Endometrial microvascular endothelial cells (primary cell): ENCODE results near the gene LINS1. TPM values are rescaled to one million over a fixed set of nuclear protein-coding genes. Genes with fewer than 3 reads are reported as not detected.
"Not testable (repeated sequence)": the region's sequence is repeated elsewhere in the genome, so short reads cannot be mapped to it uniquely, and the experiment has no call there.

Experiments used
- in situ Hi-C: cut with HindIII; loops from 2 replicates; pipeline ENCODE4 v1.10.0; 2017; ENCODE audit warnings: low sequenced_read_pairs, low pct_unique_long_range_greater_than_20kb; ENCODE audit errors: inconsistent ontology term
- total RNA-seq: library from RNA; depleted of rRNA; stranded (reverse); fragments of >200 nt; gene quantifications from one replicate; pipeline ENCODE4 v1.2.3, GENCODE V29; 2015; ENCODE audit errors: inconsistent ontology term

Gene LINS1
- total RNA-seq, 1 donor from 2014 or later = 11.7 TPM

DNA sequence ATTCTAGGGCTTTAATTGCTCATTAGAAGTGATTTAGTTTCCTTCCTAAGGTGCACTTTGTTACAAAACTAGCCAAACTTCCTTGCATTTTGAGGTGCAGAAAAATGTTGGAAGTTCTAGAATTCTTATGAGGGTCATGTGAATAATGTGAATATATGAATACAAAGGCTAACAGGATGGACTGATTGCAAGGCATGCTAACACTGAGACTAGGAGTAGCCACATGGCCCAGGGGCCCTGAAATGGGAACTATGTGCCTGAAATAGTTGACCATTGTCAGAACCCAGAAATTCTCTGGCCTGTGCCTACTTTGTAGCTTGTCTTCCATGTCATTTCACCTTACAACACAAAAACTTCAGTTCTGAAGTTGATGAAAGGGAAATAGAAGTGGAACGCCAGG is 11.2 kb upstream of the LINS1 start:
- in situ Hi-C loops = no loop called here

DNA sequence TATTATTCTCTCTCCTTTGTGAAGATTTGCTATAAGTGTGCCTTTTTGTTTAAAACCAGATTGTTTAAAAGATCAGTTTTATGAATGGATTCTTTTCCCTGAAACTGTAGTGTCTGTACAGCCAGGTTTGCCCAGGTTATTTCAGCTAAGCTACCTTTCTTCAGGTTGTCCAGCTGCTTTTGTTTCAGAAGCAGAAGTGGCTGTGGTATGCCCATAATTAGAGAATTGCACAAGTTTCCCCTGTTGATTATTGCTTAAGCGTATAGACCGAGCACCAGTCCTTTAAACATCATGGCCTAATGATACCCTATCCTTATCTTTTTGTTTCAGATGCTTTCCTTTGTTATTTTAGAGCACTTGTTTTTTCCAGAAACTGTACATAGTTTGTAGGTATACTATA is 10.6 kb upstream of the LINS1 start:
- in situ Hi-C loops = no loop called here

DNA sequence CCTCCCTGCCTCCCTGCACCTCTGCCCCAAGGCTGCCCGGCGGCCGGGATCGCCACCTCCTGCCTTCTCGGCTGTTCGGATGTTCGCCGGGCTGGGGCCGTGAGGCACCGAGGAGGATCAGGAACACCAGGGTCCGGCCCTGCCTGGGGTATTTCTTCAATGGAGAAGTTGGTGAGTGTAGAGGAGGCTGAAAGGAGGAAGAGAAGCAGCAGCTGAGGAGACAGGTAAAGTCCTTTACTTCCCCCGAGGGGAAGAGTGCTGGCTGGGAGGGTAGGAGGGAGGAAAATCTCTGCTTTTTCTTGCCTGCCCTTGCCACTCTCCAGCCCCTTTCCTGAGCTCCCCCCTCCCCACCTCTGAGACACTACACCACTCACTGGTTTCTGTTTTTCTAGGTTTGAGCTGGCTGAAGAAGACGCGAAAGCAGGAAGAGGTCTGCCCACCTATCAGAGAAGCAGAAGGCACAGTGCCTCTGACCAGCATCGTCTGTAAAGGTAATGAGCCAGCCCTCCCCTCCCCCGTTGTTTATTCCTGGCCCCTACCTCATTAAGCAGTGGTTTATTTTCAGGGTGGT is 924 bp upstream of the LINS1 start:
- in situ Hi-C loops = no loop called here

DNA sequence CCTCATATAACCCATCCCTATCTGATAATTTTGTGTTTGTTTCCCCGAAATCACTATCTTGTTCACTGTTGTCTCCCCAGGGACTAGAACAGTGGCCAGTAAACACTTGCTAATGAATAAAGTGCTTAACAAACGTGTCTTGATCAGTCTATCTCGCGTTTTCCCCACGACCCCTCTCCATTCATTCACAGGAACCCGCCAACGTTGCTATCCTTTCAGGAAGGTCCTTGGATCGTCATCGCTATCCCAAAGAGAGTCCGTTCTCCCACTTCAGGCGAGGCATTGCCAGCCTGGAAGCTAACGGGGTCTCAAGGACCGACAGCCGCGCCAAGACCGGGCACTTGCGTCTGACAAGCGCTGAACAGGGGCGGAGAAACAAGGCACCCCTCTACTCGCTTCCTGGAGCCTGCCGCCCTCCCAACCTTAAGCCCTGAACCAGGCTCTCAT is 344 bp downstream of the LINS1 start:
- in situ Hi-C loops = no loop called here

DNA sequence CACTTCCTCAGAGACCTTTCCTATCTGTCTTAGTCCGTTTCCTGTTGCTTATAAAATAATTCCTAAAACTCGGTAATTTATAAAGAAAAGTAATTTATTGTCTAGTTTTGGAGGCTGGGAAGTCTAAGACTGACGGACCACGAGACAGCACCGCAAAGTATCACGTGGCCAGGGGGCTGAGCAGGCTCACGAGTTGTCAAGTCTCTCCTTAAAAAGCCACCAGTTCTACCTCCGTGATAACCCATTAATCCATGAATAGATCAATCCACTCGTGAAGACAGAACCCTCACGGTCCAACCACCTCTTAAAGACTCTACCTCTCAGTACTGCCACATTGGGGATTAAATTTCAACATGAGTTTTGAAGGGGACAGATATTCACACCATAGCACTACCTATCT is 821 bp downstream of the LINS1 start:
- in situ Hi-C loops = no loop called here

DNA sequence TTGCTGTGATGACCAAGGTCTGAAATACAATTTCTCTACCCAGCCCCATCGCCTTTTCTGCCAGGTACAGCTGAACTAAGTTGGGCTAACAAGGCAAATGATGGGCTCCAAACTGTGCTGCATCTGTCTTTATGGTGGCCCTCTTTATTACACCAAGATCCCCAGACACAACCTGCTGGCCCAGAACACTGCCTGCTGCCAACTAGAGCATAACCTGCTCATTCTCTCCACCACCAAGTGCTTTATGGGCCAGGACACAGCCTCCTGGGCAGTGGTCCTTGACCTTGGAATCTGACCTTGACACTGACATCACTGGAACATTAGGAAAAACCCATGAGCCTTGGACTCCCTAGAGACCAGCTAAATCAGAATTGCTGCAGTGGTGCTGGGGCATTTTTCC is 3.3 kb downstream of the LINS1 start:
- in situ Hi-C loops = no loop called here

DNA sequence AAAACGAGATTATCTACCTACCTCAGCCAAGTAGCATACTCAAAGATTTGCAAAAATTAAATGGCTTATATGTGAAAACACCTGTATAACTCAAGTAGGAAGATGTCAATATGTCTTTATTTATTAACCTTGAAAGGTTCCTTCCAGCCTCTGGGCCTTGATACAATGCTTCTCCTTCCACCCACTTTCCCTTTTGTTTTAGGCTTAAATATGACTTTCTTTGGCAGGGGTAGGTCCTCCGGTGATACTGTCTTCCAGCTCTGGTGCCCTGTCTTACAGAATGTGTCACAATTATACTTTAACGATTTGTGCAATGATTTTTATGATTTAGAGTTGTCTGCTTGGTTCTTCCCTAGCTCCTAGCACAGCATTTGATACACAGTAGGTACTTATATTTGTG is 4.1 kb downstream of the LINS1 start:
- in situ Hi-C loops = no loop called here

DNA sequence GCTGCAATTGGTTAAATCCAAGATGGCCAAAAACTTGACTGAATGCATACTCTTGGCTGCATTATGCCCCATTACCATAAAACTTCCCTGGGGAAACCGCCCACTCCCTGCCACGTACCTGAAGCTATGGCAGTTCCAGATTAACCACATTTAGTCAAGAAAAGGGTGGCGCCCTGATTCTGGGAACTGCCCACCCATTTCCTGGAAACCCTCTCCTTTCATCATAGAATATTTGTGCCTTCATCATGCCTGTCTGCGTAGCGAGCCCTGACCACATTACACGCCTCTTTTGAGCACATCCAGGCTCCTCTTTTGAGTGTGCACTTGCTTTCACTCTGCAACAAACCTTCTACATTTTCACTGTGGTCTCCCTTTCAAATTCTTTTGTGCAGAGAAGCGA is 5.2 kb downstream of the LINS1 start:
- in situ Hi-C loops = no loop called here

DNA sequence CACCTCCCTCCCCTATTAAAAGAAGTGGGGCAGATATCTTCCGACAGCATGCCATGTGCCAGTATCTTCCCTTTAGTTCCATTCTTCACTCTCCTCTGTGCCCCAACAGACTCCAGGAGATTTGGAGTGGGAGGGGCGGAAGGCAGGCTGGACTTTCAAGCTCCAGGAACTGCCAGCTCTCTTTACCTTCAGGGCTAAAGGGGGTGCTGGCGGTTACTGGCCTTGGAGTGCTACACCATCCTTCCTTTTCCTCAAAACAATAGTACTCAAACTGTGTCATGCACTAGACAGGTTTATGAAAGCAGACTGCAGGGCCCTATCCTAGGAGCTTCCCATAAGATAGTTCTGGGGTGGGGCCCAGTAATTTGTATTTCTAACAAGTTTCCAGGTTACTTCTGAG is 6.0 kb downstream of the LINS1 start:
- in situ Hi-C loops = no loop called here

DNA sequence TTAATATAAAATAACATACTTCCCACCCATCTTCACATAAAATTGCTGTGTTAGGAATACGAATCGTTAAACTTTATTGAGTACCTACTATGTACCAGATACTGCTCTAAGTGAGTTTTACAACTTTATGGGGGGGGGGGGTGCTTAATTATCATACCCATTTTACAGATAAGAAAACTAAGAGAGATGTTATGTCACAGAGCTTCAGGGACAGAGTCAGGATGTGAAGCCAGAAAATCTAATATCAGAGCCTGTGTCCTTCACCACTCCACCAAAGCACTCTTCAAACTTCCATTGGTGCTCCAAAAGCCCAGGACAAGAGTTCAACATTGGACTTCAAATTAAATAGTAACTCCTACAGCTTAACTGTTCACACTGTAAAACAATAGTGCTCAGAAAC is 8.6 kb downstream of the LINS1 start:
- in situ Hi-C loops = no loop called here

DNA sequence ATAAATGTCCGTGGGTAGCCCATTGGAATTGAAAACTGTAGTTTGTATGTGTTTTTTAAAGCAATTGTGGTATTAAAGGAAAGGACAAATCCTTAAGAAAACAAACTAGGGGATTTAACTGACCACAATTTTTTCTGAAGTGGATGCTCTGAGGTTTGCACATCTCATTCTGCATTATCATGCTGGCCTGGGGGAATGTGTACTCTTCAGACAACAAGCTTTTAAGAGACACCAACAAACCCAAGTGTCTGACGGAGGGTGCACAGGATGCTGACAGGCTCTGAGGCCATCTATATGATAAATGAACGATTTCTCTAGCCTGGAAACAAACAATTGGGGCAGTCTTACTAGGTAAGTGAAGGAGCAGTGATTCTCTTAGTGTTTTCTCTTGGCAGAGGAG is 9.1 kb downstream of the LINS1 start:
- in situ Hi-C loops = no loop called here

DNA sequence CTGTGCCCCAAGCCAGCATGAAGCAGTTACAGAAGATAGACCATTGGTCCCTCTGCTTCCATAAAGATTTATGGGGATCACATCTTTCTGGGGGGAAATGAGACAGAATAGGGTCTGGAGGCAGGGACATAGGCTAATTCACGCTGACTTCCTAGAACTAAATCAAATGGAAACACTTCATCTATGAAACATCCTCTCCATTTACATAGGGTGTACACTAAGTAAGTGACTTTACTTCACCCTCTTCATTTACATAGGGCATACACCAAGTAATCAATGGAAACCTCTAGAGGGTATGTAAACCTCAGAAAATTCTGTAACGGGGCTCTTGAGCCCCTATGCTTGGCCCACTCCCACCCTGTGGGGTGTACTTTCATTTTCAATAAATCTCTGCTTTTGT is 10.1 kb downstream of the LINS1 start:
- in situ Hi-C loops = no loop called here

DNA sequence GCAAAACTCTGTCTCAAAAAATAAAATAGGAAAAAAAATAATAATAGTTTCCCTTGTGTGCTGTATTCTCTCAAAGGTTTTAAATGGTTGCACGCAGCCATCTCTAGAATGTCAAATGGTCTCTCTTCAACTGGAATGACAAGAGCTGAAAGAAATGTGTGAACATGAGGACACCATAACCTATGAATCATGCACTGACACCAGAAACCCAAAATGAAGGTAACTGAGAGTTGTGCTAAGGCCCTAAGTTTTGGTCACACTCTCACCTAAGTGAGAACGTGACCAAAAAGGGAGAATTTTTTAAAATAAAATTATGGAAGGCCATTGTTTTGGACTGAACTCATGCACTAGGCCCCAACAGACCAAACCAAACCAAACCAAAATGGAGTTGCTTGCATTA is 10.8 kb downstream of the LINS1 start:
- in situ Hi-C loops = not testable (repeated sequence)

DNA sequence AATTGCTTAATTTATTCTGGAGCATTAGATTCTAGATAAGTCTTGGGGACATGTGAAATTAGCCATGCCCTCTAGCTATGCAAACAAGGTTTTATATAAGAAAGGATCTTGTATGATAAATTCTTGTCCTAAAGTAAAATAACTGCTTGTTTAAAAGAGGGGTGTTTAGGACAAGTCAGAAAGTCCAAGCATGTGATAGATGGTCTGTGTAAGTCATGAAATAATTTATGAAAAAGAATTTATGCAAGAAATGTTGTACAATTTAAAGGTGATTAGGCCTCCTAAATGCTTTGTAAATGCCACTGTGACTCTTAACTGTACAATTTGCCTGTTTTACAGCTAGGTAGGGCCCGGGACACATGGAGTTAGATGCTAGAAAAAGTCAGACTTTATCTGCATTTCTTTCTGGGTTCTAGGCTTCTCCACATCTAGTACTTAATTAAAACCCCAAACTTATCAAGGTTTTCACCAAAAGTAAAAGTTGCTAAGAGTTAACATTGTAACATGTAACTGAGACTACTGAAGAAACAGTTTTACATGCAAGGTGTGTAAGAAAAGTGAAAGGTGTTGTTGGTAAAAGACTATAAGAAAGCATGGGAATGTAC is 13.2 kb downstream of the LINS1 start:
- in situ Hi-C loops = no loop called here

DNA sequence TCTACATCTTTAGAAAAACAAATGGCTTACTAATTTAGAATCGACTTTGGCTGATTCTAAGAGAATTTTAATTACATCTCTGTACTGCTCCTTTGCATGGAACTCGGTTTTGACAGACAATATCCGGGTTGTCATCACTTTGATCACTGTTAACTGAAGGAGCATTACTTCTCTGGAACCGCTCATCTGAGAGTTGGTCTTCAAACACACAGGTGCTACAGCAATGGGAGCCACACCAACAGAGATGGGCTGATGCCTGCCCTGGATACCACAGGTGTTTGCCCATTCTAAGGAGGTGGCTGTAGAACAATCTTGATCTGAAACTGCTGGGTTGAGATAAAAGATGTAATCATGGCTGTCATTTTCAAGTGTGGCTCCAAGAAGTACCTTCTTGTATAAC is 21.6 kb downstream of the LINS1 start:
- in situ Hi-C loops = no loop called here

DNA sequence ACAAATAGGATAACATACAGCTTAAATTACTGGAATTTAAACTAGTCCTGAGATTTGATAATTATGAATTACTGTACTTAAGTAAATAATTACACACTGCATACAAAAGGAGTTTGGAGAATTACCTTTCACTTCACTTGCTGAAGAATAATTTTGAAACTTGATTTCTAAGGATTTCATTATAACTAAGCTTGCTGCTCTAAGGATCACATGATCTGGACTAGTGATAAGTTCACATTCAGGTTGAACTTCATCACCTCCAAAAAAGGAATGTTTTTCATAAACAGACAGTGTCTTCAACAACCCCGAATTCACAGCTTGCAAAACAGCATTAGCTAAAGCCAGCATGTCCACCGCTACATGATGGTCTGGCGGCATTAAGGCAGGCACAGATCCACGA is 28.5 kb downstream of the LINS1 start:
- in situ Hi-C loops = no loop called here

DNA sequence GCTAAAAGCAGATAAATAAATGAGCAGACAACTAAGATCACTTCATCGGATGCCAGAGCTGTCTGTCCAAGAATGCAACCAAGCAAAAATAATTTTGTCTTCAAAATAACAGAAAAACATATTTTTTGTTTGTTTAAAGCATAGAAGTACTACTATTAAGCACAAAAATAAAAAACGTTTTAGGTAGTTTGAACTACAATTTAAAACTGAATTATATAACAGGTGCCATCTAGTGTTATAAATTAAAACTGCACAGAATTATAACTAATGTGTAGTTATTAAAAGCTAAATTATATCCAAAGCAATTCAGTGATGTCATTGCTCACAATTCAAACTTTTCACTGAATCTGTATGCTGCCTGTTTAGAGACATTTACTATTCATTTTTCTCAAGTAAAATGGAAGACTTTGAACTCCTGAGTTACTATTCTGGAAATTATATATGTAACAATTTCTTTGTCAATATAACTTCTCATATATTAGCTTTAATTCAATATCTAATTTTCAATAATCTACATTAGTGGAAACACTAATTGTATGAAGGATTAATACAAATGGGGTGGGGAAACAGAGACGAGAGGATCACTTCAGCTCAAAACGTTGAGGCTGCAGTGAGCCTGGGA is 29.5 kb downstream of the LINS1 start:
- in situ Hi-C loops = no loop called here

DNA sequence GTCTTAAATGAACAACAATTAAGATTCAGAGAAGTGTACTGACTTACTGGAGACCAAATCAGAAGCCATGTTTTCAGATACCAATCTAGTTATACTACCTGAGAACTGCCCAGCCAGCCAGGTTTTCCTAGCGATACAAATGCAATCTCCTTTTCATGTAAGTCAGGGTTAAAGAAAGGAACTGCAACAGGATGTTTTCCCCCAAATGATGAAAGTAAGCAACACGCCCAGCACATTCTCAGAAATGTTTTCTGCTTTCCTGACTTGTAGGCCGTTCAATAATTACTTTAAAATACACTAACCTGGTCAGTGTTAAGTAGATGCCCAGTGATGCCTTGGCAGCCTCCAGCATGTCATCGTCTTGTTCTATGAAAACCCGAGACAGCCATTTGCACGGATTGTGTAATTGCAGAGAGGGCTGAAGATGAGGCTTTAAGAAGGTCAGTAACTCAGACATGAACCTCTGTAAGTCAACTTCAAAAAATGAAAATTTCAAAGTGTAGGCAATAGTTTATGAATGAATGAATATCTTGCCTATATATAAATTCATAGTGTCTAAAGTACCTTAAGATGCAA is 30.3 kb downstream of the LINS1 start:
- in situ Hi-C loops = no loop called here

DNA sequence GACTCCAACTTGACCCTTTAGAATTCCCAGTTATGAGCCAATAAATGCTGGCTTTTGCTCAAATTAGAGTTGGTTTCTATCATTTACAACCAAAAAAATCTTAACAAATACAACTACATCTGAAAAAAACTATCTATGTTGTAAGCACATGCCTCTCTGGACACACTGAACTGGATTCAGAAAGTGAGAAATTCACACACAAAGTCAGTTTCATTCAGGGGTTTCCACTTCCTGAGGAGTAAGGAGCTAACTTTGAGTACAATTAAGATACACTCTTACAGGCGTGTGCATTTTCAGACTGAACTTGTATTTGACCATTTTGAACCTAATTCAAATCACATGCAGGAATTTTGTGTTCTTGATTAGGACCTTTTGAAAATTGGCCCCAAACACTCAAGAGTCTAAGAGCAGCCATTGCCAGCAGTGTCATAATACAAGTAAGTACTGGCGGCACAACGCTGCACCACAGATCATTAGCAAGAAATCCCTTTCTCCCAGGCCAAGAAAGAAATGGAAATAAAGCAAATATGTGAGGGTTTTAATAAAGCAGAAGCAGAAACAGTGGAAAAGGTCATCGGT is 31.2 kb downstream of the LINS1 start:
- in situ Hi-C loops = no loop called here

DNA sequence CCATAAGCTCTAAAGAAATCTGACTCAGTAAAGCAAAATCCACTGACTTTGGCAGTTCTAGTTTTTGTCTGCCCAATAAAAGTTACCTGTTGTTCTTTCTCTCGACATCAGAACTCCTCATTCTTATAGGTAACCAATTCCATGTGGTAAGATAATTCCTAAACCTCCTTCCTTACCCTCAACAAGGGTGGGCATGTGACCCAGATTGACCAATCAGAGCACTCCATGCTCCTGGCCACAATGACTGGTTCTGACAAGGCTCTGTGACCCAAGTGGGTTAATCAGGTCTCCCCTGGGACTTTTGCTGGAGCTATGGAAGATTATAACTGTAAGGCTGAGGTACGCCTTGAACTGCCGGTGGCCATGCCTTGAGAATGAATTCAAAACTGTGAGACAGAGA is 31.7 kb downstream of the LINS1 start:
- in situ Hi-C loops = no loop called here
